GM18867 (cell line): ENCODE results near the gene CAMK2G.
"Not testable (repeated sequence)": the region's sequence is repeated elsewhere in the genome, so short reads cannot be mapped to it uniquely, and the experiment has no call there.

ENCODE experiments used
- ATAC-seq: cut with Tn5 transposase; IDR thresholded peaks from one replicate; pipeline ENCODE4 v1.9.1; 2021; ENCODE audit warnings: mild to moderate bottlenecking, moderate library complexity; ENCODE audit not compliant: unreplicated experiment

CAMK2G gene

GRCh38 chr10:73905256-73906020 is 31.1 kb upstream of the CAMK2G start:
- ATAC-seq: no peak

GRCh38 chr10:73902351-73902750 is 28.0 kb upstream of the CAMK2G start:
- ATAC-seq: no peak

DNA sequence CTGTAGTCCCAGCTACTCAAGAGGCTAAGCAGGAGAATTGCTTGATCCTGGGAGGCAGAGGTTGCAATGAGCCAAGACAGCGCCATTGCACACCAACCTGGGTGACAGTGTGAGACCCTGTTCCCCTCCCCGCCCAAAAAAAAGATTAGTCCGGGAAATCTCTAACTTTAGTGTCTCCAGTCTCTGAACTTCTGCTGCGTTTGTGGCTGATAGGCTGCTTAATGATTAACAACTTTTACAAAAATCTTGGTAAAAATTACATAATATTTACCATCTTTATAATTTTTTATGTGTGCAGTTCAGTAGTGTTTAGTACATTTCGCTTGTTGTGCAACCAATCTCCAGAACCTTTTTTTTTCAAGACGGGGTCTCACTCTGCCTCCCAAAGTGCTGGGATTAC is 26.9 kb upstream of the CAMK2G start:
- ATAC-seq: no peak

DNA sequence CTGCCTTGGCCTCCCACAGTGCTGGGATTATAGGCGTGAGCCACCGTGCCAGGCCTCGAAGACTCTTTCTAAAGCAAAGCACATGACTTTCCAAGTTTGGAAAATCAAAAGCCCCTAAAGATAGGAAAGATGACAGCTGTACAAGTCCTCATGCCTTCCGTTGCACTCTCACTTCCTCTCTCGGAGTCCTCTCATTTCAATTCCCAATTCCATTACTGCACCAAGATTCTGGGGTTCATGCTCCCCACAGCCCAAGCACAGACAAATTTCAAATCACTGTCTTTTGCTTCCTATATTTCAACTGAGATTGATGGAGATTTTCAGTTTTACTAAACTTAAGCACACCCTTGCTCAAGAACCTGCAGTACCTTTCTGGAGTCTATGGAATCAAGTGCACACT is 25.7 kb upstream of the CAMK2G start:
- no peak for ATAC-seq

- no peak for ATAC-seq
Measured at GRCh38 chr10:73899423-73899822, 25.1 kb upstream of the CAMK2G start.

DNA sequence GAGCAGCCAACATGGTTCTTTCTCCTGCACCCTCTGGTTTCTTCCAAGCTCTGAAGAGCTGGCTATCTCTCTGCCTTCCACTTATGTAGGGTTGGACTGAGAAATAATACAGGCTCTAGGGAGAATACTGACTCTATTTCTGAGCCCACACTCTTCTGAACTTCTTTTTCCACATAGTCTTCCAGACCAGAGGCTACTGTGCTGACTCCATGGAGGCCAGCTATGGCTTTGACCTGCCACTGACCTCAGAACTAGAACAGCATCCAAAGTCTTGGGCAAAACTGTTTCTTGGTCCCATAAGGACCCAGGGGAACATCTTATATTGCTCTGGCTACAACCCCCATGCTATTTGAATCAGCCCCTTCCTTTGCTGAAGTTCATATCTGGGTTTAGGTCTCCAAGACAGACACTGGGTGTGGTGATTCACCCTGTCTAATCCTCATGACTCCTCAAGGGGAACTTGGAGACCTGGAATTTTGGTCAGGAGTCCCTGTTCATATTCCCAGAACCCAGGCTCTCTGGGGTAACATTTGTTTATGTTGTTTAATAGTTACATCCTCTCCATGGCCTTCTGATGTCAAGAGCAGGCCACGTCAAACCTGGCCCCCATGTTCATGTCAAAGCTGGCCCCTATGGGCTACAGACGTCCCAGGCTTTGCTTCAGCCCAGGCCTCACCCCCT is 24.5 kb upstream of the CAMK2G start:
- ATAC-seq: no peak

GRCh38 chr10:73897693-73898092 is 23.3 kb upstream of the CAMK2G start:
- no peak for ATAC-seq

DNA sequence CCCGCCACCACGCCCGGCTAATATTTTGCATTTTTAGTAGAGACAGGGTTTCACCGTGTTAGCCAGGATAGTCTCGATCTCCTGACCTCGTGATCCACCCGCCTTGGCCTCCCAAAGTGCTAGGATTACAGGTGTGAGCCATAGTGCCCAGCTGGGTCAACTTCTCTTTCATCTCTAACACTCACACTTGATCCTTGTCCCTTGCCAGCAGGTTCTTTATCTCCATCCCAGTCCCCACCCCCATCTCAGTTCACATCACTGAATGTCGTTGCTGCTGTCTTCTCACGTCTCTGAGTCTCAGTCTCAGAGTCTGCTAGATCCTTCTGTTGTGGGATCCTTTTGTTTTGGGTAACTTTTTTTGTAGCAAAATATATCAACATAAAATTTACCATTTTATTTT is 21.0 kb upstream of the CAMK2G start:
- not testable (repeated sequence) for ATAC-seq

DNA sequence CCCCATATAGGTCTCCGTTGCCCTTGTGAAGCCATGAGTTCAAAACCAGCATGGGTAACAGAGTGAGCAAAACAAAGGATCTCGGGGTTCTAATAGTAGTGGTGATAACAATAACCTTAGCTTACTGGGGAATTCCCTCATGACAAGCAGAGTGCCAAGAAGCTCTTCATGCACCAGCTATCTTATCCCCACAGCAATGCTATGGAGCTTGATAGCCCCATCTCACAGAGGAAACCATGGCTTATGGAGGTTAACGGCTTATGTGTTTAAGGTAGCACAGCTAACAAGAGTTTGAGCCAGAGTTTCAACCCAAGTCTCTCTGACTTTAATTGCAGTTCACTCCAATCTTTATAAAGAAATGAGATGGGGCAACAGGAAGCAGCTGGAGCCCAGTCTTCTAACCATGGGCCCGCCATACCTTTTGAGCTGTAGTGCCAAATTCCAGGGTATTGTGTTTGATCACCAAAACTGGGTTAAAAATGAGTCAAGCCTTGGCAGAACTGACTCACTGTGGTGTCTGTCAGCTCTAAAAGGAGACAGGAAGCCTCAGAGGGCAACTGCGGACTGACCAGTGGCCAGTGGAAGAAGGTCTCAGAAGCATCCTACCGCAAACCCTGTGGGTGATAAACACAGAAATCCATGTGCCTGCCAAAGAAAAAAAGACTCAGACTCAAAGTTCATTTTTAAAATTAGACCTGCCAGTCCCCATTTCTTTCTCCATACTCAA is 20.1 kb upstream of the CAMK2G start:
- no peak for ATAC-seq

DNA sequence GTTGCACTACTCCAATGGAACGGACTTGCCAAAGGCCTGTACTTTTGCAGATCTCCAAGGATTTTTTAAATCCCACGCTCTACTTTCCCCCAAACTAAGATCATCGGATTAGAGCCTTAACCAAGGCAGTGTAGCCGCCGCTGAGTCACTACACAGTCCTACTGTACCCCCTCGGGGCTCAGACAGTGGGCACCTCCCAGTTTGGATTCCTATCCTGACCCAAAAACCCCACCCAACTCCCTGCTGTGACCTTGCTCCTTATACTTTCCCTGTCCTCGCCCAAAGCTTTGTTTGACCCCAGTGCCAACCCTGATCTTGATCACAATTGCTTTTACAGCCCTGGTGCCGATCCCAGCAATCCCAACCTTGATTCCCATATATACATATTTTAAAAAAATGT is 19.1 kb upstream of the CAMK2G start:
- no peak for ATAC-seq

- no peak for ATAC-seq
Measured at GRCh38 chr10:73892310-73893030, 18.1 kb upstream of the CAMK2G start.

DNA sequence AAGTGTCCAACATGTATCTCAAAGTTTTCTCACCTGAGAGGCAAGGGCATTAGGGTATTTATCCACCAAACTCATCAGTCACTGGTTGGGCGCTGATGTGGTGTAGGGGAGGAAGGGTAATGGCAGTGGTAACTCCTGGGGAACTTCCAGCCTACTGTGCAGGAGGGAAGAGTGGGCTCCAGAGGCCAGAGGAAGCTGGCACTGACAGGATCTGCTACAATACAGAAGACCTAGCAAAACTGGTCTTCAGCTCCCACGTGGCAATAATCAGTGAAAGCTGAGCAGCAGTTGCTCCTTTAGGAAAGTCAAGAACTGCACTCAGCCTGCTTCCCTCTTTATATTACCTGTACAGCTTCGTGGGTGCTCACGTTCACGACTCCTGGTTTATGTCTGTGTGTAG is 17.2 kb upstream of the CAMK2G start:
- ATAC-seq: no peak

DNA sequence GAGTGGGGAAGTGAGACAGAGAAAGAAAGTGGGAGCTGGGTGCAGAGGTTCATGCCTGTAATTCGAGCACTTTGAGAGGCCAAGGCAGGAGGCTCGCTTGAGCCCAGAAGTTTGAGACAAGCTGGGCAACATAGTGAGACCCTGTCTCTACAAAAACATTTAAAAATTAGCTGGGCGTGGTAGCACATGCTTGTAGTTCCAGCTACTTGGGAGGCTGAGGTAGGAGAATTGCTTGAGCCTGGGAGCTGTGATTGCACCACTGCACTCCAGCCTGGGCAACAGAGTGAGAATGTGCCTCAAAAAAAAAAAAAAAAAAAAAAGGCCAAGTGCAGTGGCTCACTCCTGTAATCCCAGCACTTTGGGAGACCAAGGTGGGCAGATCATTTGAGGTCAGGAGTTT is 16.5 kb upstream of the CAMK2G start:
- not testable (repeated sequence) for ATAC-seq

DNA sequence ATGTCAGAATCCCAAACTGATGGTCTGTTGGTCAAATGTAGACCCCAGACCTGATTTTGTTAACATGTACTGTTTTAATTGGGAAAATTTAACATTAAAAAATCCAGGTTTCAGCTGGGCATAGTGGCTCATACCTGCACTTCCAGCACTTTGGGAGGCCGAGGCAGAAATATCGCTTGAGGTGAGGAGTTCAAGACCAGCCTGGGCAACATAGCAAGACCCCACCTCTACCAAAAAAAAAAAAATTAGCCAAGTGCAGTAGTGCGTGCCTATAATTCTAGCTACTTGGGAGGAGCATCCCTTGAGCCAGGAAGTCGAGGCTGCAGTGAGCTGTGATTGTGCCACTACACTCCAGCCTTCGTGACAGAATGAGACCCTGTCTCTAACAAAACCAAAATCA is 15.9 kb upstream of the CAMK2G start:
- no peak for ATAC-seq

- ATAC-seq: not testable (repeated sequence)
Measured at GRCh38 chr10:73889416-73889815, 15.1 kb upstream of the CAMK2G start.

- no peak for ATAC-seq
Measured at GRCh38 chr10:73889014-73889413, 14.7 kb upstream of the CAMK2G start.

DNA sequence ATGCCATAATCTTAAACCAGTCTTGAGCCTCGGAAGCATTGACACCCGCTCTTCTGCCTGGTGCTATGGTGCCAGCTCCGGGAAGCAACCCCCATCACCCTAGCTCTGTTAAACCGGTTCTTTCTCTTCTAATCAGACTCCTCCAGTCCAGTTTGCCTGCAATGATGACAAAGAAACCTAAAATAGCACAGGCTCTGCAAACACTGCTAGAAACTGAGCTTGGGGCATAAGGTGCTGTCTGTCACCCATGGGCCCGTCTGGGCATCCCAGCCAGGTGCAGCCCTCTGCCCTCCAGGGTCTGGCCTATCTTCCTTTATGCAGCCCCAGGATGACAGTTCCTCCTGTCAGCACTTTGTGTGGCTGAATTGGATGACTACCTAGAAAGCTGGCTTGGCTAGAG is 14.2 kb upstream of the CAMK2G start:
- no peak for ATAC-seq

GRCh38 chr10:73887294-73888039 is 13.1 kb upstream of the CAMK2G start:
- ATAC-seq: no peak

DNA sequence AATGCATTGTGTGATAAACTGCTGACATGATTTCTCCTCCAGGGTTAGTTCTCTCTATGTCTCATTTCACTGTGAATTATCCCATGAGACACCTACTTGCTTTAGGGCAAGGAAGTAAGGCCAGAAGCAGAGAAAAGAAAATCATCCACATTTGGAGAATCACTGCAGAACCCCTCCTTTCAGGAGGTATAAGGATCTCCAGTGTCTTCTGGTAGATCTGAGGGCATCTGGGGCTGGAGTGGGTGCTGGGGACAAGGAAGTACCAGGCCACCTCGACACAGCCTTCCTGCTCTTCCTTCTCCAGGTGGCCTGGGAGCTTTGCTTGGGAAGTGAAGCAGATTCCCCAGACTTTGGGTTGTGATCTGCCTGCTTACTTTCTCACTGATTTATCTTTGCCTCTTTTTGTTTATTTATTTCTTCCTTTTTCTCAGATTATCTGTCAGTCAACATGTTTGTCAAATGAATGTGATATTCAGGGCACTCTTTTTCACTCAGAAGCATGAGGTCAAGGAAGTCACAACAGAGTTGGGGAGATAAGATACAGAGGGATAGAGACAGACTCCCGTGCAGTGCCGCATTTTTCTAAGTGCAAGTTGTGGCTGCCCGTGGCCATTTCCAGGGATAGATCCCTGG is 12.4 kb upstream of the CAMK2G start:
- ATAC-seq: no peak

DNA sequence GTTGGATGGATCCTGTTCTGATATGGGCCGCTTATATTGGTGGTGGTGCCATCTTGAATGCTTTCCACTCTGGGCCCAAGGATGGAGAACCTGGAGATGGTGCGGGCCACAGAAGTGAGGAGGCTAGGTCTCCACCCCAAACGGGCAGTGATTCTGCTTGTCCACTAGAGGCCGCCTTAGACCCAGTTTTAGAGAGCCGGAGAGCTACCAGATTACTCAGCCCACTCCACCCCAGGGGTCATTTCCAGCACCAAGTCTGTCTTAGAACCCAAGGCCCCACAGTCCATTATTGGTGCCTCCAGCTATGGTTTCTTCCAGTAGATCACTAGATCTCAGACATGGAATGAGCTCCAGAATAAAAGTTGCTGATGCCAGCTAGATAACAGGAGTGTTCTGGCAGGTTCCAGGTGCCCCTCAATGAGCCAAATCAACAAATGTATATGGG is 11.8 kb upstream of the CAMK2G start:
- ATAC-seq: no peak
